ENCODE results near the gene KCND3. TPM values are rescaled to one million over a fixed set of nuclear protein-coding genes. Genes with fewer than 3 reads are reported as not detected.

KCND3 gene
- polyA plus RNA-seq, 1 donor (not counting 4 experiments of a cell fraction or from before 2014, with no cell fraction given), result 0.21 TPM

DNA sequence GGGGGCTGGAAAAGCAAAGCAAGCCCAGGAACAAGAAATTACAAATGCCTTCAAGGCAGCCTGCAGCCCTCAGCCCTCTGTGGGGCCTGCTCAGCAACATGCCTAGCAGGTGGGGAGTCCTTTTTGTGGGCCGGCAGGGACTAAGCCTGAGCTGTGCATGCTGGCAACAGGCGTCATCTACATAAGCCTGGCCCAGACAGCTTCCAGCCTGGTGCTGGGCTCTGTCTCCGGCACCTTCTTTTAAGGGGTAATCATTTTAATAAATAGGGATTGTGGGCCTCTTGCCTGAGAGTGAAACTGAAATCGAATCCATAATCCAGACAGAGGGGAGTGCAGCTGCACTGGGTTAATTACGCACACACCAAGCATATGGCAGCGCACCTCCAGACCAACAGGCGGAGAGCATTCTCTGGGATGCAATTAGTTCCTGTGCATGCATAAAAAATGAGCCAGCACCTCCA lies 137.2 kb downstream of the KCND3 start:
- Histone ChIP-seq H3K9ac (ENCODE audit: control insufficient read depth, extremely low read depth, insufficient read depth, low read length) (no peak overlapping the region), H2AFZ (ENCODE audit: control insufficient read depth, low read length) (no peak overlapping the region), H3K4me1 (ENCODE audit: control insufficient read depth, extremely low read depth, insufficient read depth, low read length) (no peaks in the 10 kb centered on the region), H3K9me1 (ENCODE audit: control insufficient read depth, extremely low read depth, insufficient read depth, low read length) (no peaks in the 10 kb centered on the region), H3K27me3 (ENCODE audit: control insufficient read depth, extremely low read depth, insufficient read depth, low read length) (peaks cover 25% of the 10 kb centered on the region), H3K36me3 (ENCODE audit: control insufficient read depth in 2 of 2, extremely low read depth in 1 of 2, insufficient read depth in 2 of 2, low read length in 2 of 2) (no peaks in the 10 kb centered on the region), H3K4me2 (ENCODE audit: control insufficient read depth, extremely low read depth, insufficient read depth, low read depth, low read length) (no peak overlapping the region), H3K4me3 (ENCODE audit: control insufficient read depth in 2 of 3, extremely low read depth in 1 of 3, insufficient read depth in 2 of 3, low read depth in 1 of 3, low read length in 3 of 3) (no peak overlapping the region), H3K79me2 (ENCODE audit: control insufficient read depth, insufficient read depth, low read length) (no peaks in the 10 kb centered on the region), H3K9me3 (ENCODE audit: control insufficient read depth, low read depth, low read length) (no peaks in the 10 kb centered on the region), H4K20me1 (ENCODE audit: control insufficient read depth, extremely low read depth, insufficient read depth, low read length) (no peaks in the 10 kb centered on the region), H3K27ac (ENCODE audit: control insufficient read depth, insufficient read depth, low read length) (no peak overlapping the region)
- DNase-seq (ENCODE audit: low read depth, low spot score) (no peak), FAIRE-seq (no peak)
- TF ChIP-seq, protein P1, sequence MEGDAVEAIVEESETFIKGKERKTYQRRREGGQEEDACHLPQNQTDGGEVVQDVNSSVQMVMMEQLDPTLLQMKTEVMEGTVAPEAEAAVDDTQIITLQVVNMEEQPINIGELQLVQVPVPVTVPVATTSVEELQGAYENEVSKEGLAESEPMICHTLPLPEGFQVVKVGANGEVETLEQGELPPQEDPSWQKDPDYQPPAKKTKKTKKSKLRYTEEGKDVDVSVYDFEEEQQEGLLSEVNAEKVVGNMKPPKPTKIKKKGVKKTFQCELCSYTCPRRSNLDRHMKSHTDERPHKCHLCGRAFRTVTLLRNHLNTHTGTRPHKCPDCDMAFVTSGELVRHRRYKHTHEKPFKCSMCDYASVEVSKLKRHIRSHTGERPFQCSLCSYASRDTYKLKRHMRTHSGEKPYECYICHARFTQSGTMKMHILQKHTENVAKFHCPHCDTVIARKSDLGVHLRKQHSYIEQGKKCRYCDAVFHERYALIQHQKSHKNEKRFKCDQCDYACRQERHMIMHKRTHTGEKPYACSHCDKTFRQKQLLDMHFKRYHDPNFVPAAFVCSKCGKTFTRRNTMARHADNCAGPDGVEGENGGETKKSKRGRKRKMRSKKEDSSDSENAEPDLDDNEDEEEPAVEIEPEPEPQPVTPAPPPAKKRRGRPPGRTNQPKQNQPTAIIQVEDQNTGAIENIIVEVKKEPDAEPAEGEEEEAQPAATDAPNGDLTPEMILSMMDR (optimal IDR thresholded peaks at IDR 0.05 in 1 of 3, IDR thresholded peaks at IDR 0.05 in 1 of 3, conservative IDR thresholded peaks at IDR 0.05 in 1 of 3; ENCODE audit: extremely low read depth in 1 of 3, insufficient read depth in 2 of 3, low read length in 3 of 3), result no peak
- TF ChIP-seq EZH2 (IDR thresholded peaks at IDR 0.05; ENCODE audit: low read length), result no peak
- dilution Hi-C loops (cut with MboI; ENCODE audit: extremely low pct_ligation_motif_present, low sequenced_read_pairs), result no loop called here

DNA sequence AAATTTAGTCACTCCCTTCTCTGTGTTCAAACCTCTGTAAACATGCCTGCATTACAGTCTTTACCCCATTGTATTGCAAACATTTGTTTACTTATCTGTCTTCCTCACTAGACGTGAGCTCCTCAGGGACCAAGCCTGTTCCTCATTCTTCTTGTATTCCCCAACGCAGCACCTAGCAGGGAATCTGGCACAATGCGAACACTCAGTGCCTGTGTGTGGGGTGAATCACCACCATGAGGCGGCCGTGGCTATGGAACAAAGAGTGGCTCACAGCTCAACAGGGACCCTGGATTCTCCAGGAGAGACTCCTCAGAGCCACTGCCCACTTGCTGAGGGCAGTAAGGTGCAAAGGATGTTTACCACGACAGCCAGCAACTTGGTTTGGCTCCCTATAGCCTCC lies 137.9 kb downstream of the KCND3 start:
- Histone ChIP-seq H3K27me3 (ENCODE audit: control insufficient read depth, extremely low read depth, insufficient read depth, low read length) (peaks cover 25% of the 10 kb centered on the region), H3K36me3 (ENCODE audit: control insufficient read depth in 2 of 2, extremely low read depth in 1 of 2, insufficient read depth in 2 of 2, low read length in 2 of 2) (no peaks in the 10 kb centered on the region), H3K4me2 (ENCODE audit: control insufficient read depth, extremely low read depth, insufficient read depth, low read depth, low read length) (no peak overlapping the region), H3K9me1 (ENCODE audit: control insufficient read depth, extremely low read depth, insufficient read depth, low read length) (no peaks in the 10 kb centered on the region), H3K79me2 (ENCODE audit: control insufficient read depth, insufficient read depth, low read length) (no peaks in the 10 kb centered on the region), H3K4me3 (ENCODE audit: control insufficient read depth in 2 of 3, extremely low read depth in 1 of 3, insufficient read depth in 2 of 3, low read depth in 1 of 3, low read length in 3 of 3) (no peak overlapping the region), H3K9me3 (ENCODE audit: control insufficient read depth, low read depth, low read length) (no peaks in the 10 kb centered on the region), H4K20me1 (ENCODE audit: control insufficient read depth, extremely low read depth, insufficient read depth, low read length) (no peaks in the 10 kb centered on the region), H2AFZ (ENCODE audit: control insufficient read depth, low read length) (no peak overlapping the region), H3K9ac (ENCODE audit: control insufficient read depth, extremely low read depth, insufficient read depth, low read length) (no peak overlapping the region), H3K27ac (ENCODE audit: control insufficient read depth, insufficient read depth, low read length) (no peak overlapping the region), H3K4me1 (ENCODE audit: control insufficient read depth, extremely low read depth, insufficient read depth, low read length) (no peaks in the 10 kb centered on the region)
- dilution Hi-C loops (cut with MboI; ENCODE audit: extremely low pct_ligation_motif_present, low sequenced_read_pairs), result no loop called here
- DNase-seq (ENCODE audit: low read depth, low spot score) (no peak), FAIRE-seq (no peak)
- TF ChIP-seq, protein P1 (optimal IDR thresholded peaks at IDR 0.05 in 1 of 3, IDR thresholded peaks at IDR 0.05 in 1 of 3, conservative IDR thresholded peaks at IDR 0.05 in 1 of 3; ENCODE audit: extremely low read depth in 1 of 3, insufficient read depth in 2 of 3, low read length in 3 of 3), result peak in 1 of 3 experiments; percentile 26
- TF ChIP-seq EZH2 (IDR thresholded peaks at IDR 0.05; ENCODE audit: low read length), result no peak

Measured in keratinocyte (primary cell).